HEK293 (cell line): ENCODE data around the gene CCNK.

Experiments used
- CTCF ChIA-PET: fragments of 350-600 bp; formaldehyde crosslinking; extraction: SDS; loops from one replicate; lab custom pipeline; 2021; ENCODE audit warnings: antibody characterized with exemption; lab: Yijun Ruan, JAX
- POLR2A ChIA-PET: fragments of 300-600 bp; formaldehyde crosslinking; extraction: SDS; loops from one replicate; lab custom pipeline; 2020; ENCODE audit warnings: antibody characterized with exemption, inconsistent platforms; lab: Yijun Ruan, JAX
- H3K27ac ChIP-seq: fragments of 200-500 bp; sonication (Bioruptor generic); 2 replicates; pipeline ENCODE4 v1.5.1; 2014; ENCODE audit warnings: low read depth, low read length, control low read depth, inconsistent platforms; ENCODE audit errors: extremely low read depth
- H3K36me3 ChIP-seq, 2 experiments: fragments of 200-500 bp in 1 of 2; sonication (Bioruptor generic) in 1 of 2; 1 replicate in 1 of 2; 2 replicates in 1 of 2; pipeline ENCODE4 v1.5.1; 2014 to 2017; ENCODE audit warnings: inconsistent platforms in 2 of 2, low read length in 2 of 2; ENCODE audit not compliant: control insufficient read depth in 2 of 2, insufficient read depth in 1 of 2
- H3K4me1 ChIP-seq: fragments of 200-500 bp; sonication (Bioruptor generic); 2 replicates; pipeline ENCODE4 v1.5.1; 2014; ENCODE audit warnings: mild to moderate bottlenecking, low read length, inconsistent platforms; ENCODE audit not compliant: control insufficient read depth, insufficient read depth
- H3K4me3 ChIP-seq: 2 replicates; pipeline ENCODE4 v1.5.1; 2011; ENCODE audit warnings: low read depth, mild to moderate bottlenecking, control low read depth, low read length, moderate library complexity
- H3K9me3 ChIP-seq: fragments of 200-500 bp; sonication (Bioruptor generic); 2 replicates; pipeline ENCODE4 v1.5.1; 2014; ENCODE audit warnings: low read depth, low read length, inconsistent platforms; ENCODE audit not compliant: control insufficient read depth, insufficient read depth
- BCL11B ChIP-seq: fragments of 450-650 bp; formaldehyde crosslinking; IDR thresholded peaks from 2 replicates; pipeline ENCODE4 v1.5.1; 2016; ENCODE audit warnings: low read depth, missing biosample characterization, missing genetic modification characterization
- FEZF1 ChIP-seq: fragments of 450-650 bp; formaldehyde crosslinking; IDR thresholded peaks from 2 replicates; pipeline ENCODE4 v1.5.1; 2016; ENCODE audit warnings: missing biosample characterization, missing genetic modification characterization
- GLIS2 ChIP-seq: fragments of 450-650 bp; formaldehyde crosslinking; IDR thresholded peaks from 2 replicates; pipeline ENCODE4 v1.5.1; 2016; ENCODE audit warnings: missing biosample characterization, missing genetic modification characterization
- IKZF3 ChIP-seq: fragments of 450-650 bp; IDR thresholded peaks from 2 replicates; pipeline ENCODE4 v1.5.0; 2018; ENCODE audit warnings: missing biosample characterization, mild to moderate bottlenecking, missing genetic modification characterization, moderate library complexity
- KLF8 ChIP-seq: fragments of 450-650 bp; formaldehyde crosslinking; IDR thresholded peaks from 2 replicates; pipeline ENCODE4 v1.5.1; 2016; ENCODE audit warnings: missing biosample characterization, missing genetic modification characterization
- PRDM2 ChIP-seq: fragments of 450-650 bp; formaldehyde crosslinking; IDR thresholded peaks from 2 replicates; pipeline ENCODE4 v1.5.1; 2016; ENCODE audit warnings: missing biosample characterization, missing genetic modification characterization, borderline replicate concordance
- SALL2 ChIP-seq: fragments of 450-650 bp; formaldehyde crosslinking; IDR thresholded peaks from 2 replicates; pipeline ENCODE4 v1.5.0; 2017; ENCODE audit warnings: missing biosample characterization, mild to moderate bottlenecking, missing genetic modification characterization, borderline replicate concordance
- SCRT1 ChIP-seq: fragments of 450-650 bp; formaldehyde crosslinking; IDR thresholded peaks from 2 replicates; pipeline ENCODE4 v1.5.1; 2016; ENCODE audit warnings: missing biosample characterization, missing genetic modification characterization, borderline replicate concordance
- ZBTB48 ChIP-seq: fragments of 450-650 bp; formaldehyde crosslinking; IDR thresholded peaks from 2 replicates; pipeline ENCODE4 v1.5.1; 2016; ENCODE audit warnings: missing biosample characterization, missing genetic modification characterization
- ZFHX2 ChIP-seq: fragments of 450-650 bp; formaldehyde crosslinking; conservative IDR thresholded peaks from 2 replicates; pipeline ENCODE4 v1.5.1; 2016; ENCODE audit warnings: missing biosample characterization, missing genetic modification characterization
- ZIC2 ChIP-seq: fragments of 450-650 bp; formaldehyde crosslinking; IDR thresholded peaks from 2 replicates; pipeline ENCODE4 v1.5.1; 2016; ENCODE audit warnings: missing biosample characterization, missing genetic modification characterization
- ZNF112 ChIP-seq: fragments of 450-650 bp; formaldehyde crosslinking; IDR thresholded peaks from 2 replicates; pipeline ENCODE4 v1.5.0; 2017; ENCODE audit warnings: missing biosample characterization, missing genetic modification characterization
- ZNF121 ChIP-seq: fragments of 450-650 bp; formaldehyde crosslinking; IDR thresholded peaks from 2 replicates; pipeline ENCODE4 v1.5.1; 2016; ENCODE audit warnings: missing biosample characterization, missing genetic modification characterization
- ZNF19 ChIP-seq: fragments of 450-650 bp; formaldehyde crosslinking; IDR thresholded peaks from 2 replicates; pipeline ENCODE4; 2016; ENCODE audit warnings: missing biosample characterization, missing genetic modification characterization, low read depth
- ZNF48 ChIP-seq: fragments of 450-650 bp; formaldehyde crosslinking; IDR thresholded peaks from 2 replicates; pipeline ENCODE4 v1.5.1; 2016; ENCODE audit warnings: missing biosample characterization, missing genetic modification characterization
- ZNF558 ChIP-seq: fragments of 450-650 bp; formaldehyde crosslinking; IDR thresholded peaks from 2 replicates; pipeline ENCODE4 v1.5.1; 2016; ENCODE audit warnings: missing biosample characterization, missing genetic modification characterization
- ZNF561 ChIP-seq: fragments of 450-650 bp; IDR thresholded peaks from 2 replicates; pipeline ENCODE4 v1.5.1; 2018; ENCODE audit warnings: missing biosample characterization, missing genetic modification characterization, borderline replicate concordance
- ZNF580 ChIP-seq: fragments of 450-650 bp; formaldehyde crosslinking; IDR thresholded peaks from 2 replicates; pipeline ENCODE4 v1.5.1; 2016; ENCODE audit warnings: missing biosample characterization, missing genetic modification characterization
- ZNF624 ChIP-seq: fragments of 450-650 bp; formaldehyde crosslinking; IDR thresholded peaks from 2 replicates; pipeline ENCODE4 v1.5.1; 2017; ENCODE audit warnings: missing biosample characterization, missing genetic modification characterization
- ZNF654 ChIP-seq: fragments of 450-650 bp; formaldehyde crosslinking; IDR thresholded peaks from 2 replicates; pipeline ENCODE4 v1.5.1; 2016; ENCODE audit warnings: low read depth, missing biosample characterization, missing genetic modification characterization
- ZNF658 ChIP-seq: fragments of 450-650 bp; formaldehyde crosslinking; IDR thresholded peaks from 2 replicates; pipeline ENCODE4; 2016; ENCODE audit warnings: missing biosample characterization, missing genetic modification characterization
- ZNF670 ChIP-seq: fragments of 450-650 bp; formaldehyde crosslinking; IDR thresholded peaks from 2 replicates; pipeline ENCODE4 v1.5.1; 2016; ENCODE audit warnings: missing biosample characterization, missing genetic modification characterization, low read depth
- ZNF777 ChIP-seq: fragments of 450-650 bp; formaldehyde crosslinking; IDR thresholded peaks from 2 replicates; pipeline ENCODE4 v1.5.1; 2017; ENCODE audit warnings: missing biosample characterization, missing genetic modification characterization, borderline replicate concordance
- ZSCAN5A ChIP-seq: fragments of 450-650 bp; formaldehyde crosslinking; IDR thresholded peaks from 2 replicates; pipeline ENCODE4 v1.5.1; 2016; ENCODE audit warnings: missing biosample characterization, missing genetic modification characterization

The CCNK gene

GRCh38 chr14:99519347-99519881 lies 38.2 kb downstream of the CCNK start (continued):
- TF ChIP-seq ZNF654 (tag by site-specific recombination) (no peak), SALL2 (tag by site-specific recombination) (no peak), PRDM2 (tag by site-specific recombination) (no peak), ZSCAN5A (tag by site-specific recombination) (no peak), ZNF48 (tag by site-specific recombination) (no peak), ZFHX2 (tag by site-specific recombination) (peak; percentile 49; the same call in 1 of the 2 replicates), SCRT1 (tag by site-specific recombination) (peak; percentile 82), BCL11B (tag by site-specific recombination) (no peak), ZNF121 (tag by site-specific recombination) (0 out of 2 replicates have a peak, but pooled peaks have one; percentile 14), ZNF658 (tag by site-specific recombination) (no peak), ZNF561 (tag by site-specific recombination) (no peak)

- POLR2A ChIA-PET: no interaction called here
- Histone ChIP-seq H3K27ac (no peak overlapping the region), H3K4me1 (peaks cover 24% of the 10 kb centered on the region), H3K4me3 (no peak overlapping the region), H3K9me3 (no peaks in the 10 kb centered on the region), H3K36me3 (peaks cover 0 to 9% of the 10 kb centered on the region in 2 experiments; a peak in 1 of 3 replicates)
- TF ChIP-seq ZNF558 (tag by site-specific recombination) (no peak), ZNF624 (tag by site-specific recombination) (no peak), ZNF777 (no peak), ZNF670 (no peak), GLIS2 (peak; percentile 18; the same call in 1 of the 2 replicates)
- CTCF ChIA-PET: interaction anchor here (0.5 to 1.1 kb wide), 4 partner anchors 51 to 114 kb away, joined by 3 to 8 read pairs (median 5); no protein-coding TSS in a partner anchor
Observed at GRCh38 chr14:99519931-99520421, 38.8 kb downstream of the CCNK start.

GRCh38 chr14:99520571-99521081 lies 39.4 kb downstream of the CCNK start:
- peaks cover 25% of the 10 kb centered on the region for H3K4me1 ChIP-seq
- POLR2A ChIA-PET: no interaction called here

More at GRCh38 chr14:99520571-99521081, 39.4 kb downstream of the CCNK start:
- H3K36me3 ChIP-seq: peaks cover 0 to 5% of the 10 kb centered on the region in 2 experiments; a peak in 1 of 3 replicates
- CTCF ChIA-PET: interaction anchor here (0.8 to 1.1 kb wide), 2 partner anchors 108 to 167 kb away, joined by 4 to 5 read pairs; no protein-coding TSS in a partner anchor
- no peak overlapping the region for H3K4me3 ChIP-seq
- H3K27ac ChIP-seq: no peak overlapping the region
- H3K9me3 ChIP-seq: no peaks in the 10 kb centered on the region
- 0 out of 2 replicates have a peak, but pooled peaks have one; percentile 4 for TF ChIP-seq GLIS2
- TF ChIP-seq ZNF112 (tag by site-specific recombination): no peak
- peak; percentile 33; the same call in 1 of the 2 replicates for TF ChIP-seq IKZF3 (tag by site-specific recombination)
- no peak for TF ChIP-seq ZNF19 (tag by site-specific recombination)
- no peak for TF ChIP-seq FEZF1 (tag by site-specific recombination)
- TF ChIP-seq ZBTB48 (tag by site-specific recombination): no peak
- no peak for TF ChIP-seq ZIC2 (tag by site-specific recombination)
- TF ChIP-seq ZNF580 (tag by site-specific recombination): peak; percentile 48; the same call in 1 of the 2 replicates
- 0 out of 2 replicates have a peak, but pooled peaks have one; percentile 27 for TF ChIP-seq KLF8 (tag by site-specific recombination)
